Measurements from ENCODE around the gene EML4.

The EML4 gene

GRCh38 chr2:42214669-42215068 is 45.5 kb downstream of the EML4 start:
- TF ChIP-seq, protein P1, sequence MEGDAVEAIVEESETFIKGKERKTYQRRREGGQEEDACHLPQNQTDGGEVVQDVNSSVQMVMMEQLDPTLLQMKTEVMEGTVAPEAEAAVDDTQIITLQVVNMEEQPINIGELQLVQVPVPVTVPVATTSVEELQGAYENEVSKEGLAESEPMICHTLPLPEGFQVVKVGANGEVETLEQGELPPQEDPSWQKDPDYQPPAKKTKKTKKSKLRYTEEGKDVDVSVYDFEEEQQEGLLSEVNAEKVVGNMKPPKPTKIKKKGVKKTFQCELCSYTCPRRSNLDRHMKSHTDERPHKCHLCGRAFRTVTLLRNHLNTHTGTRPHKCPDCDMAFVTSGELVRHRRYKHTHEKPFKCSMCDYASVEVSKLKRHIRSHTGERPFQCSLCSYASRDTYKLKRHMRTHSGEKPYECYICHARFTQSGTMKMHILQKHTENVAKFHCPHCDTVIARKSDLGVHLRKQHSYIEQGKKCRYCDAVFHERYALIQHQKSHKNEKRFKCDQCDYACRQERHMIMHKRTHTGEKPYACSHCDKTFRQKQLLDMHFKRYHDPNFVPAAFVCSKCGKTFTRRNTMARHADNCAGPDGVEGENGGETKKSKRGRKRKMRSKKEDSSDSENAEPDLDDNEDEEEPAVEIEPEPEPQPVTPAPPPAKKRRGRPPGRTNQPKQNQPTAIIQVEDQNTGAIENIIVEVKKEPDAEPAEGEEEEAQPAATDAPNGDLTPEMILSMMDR (IDR thresholded peaks at IDR 0.05; ENCODE audit: low read depth, low read length, missing control alignments): no peak
- H3K4me3 ChIP-seq (ENCODE audit: low read depth, low read length): no peak overlapping the region
- DNase-seq (ENCODE audit: low read depth): no peak

DNA sequence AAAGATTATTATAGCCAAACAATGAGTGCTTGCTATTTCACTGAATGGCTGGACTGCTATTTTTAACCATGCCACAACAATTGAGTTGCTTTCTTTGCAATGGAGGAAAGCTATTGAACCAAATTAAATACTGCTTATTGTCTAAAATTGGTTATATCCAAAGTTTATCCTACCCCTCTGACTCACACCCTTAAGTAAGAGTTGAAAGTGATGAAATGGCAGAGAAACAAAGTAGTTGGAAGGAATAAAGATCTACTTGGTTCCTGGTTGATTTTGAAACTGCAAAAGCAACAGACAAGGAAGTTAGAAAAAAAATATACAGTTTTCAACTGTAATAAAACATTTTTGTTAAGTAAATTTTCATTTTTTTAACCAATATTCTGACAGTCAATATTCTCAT is 47.5 kb downstream of the EML4 start:
- no peak for DNase-seq (ENCODE audit: low read depth)
- no peak overlapping the region for H3K4me3 ChIP-seq (ENCODE audit: low read depth, low read length)
- TF ChIP-seq, protein P1 (IDR thresholded peaks at IDR 0.05; ENCODE audit: low read depth, low read length, missing control alignments): no peak

DNA sequence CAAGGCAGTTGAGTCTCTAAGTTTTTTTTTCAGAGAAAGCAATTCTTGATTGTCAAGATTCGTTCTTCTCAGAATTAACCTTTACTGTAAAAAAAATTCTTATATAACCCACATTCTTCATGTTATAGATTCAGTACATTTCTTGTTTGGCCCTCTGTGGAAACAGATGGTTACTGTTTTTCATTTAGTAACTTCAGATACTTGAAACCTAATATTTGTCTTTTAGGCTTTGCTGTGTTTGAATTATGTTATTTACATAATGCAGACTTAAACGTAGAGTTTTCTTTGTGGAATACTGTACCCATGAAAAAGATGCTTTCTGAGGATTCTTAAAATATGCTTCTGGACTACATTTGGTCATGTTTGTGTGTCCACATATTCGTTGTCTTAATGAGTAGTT is 48.2 kb downstream of the EML4 start:
- TF ChIP-seq, protein P1 (IDR thresholded peaks at IDR 0.05; ENCODE audit: low read depth, low read length, missing control alignments): no peak
- H3K4me3 ChIP-seq (ENCODE audit: low read depth, low read length): no peak overlapping the region
- no peak for DNase-seq (ENCODE audit: low read depth)

GRCh38 chr2:42217914-42218313 is 48.8 kb downstream of the EML4 start:
- no peak overlapping the region for H3K4me3 ChIP-seq (ENCODE audit: low read depth, low read length)
- TF ChIP-seq, protein P1 (IDR thresholded peaks at IDR 0.05; ENCODE audit: low read depth, low read length, missing control alignments): no peak
- no peak for DNase-seq (ENCODE audit: low read depth)

- no peak overlapping the region for H3K4me3 ChIP-seq (ENCODE audit: low read depth, low read length)
- TF ChIP-seq, protein P1 (IDR thresholded peaks at IDR 0.05; ENCODE audit: low read depth, low read length, missing control alignments): no peak
- DNase-seq (ENCODE audit: low read depth): no peak
Measured at GRCh38 chr2:42218712-42219111, 49.6 kb downstream of the EML4 start.

GRCh38 chr2:42219160-42219559 is 50.0 kb downstream of the EML4 start:
- no peak overlapping the region for H3K4me3 ChIP-seq (ENCODE audit: low read depth, low read length)
- TF ChIP-seq, protein P1 (IDR thresholded peaks at IDR 0.05; ENCODE audit: low read depth, low read length, missing control alignments): no peak
- no peak for DNase-seq (ENCODE audit: low read depth)

DNA sequence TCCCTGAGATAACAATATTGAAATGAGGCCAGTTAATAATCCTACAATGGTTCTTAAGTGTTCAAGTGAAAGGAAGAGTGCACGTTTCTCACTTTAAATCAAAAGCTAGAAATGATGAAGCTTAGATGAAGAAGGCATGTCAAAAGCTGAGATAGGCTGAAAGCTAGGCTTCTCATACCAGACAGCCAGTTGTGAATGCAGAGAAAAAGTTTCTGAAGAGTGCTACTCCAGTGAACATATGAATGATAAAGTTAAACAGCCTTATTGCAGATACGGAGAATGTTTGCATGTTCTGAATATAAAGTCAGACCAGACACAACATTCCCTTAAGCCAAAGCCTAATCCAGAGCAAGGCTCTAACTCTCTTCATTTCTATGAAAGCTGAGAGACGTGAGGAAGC is 51.4 kb downstream of the EML4 start:
- no peak overlapping the region for H3K4me3 ChIP-seq (ENCODE audit: low read depth, low read length)
- TF ChIP-seq, protein P1 (IDR thresholded peaks at IDR 0.05; ENCODE audit: low read depth, low read length, missing control alignments): no peak
- no peak for DNase-seq (ENCODE audit: low read depth)
